Measurements from ENCODE around the gene MGRN1. TPM values are rescaled to one million over a fixed set of nuclear protein-coding genes. Genes with fewer than 3 reads are reported as not detected.

Gene MGRN1
- total RNA-seq, 3 donors from 2014 or later (not counting 1 experiment from before 2014, with no cell fraction given) = 102 to 106 (median 105) TPM

DNA sequence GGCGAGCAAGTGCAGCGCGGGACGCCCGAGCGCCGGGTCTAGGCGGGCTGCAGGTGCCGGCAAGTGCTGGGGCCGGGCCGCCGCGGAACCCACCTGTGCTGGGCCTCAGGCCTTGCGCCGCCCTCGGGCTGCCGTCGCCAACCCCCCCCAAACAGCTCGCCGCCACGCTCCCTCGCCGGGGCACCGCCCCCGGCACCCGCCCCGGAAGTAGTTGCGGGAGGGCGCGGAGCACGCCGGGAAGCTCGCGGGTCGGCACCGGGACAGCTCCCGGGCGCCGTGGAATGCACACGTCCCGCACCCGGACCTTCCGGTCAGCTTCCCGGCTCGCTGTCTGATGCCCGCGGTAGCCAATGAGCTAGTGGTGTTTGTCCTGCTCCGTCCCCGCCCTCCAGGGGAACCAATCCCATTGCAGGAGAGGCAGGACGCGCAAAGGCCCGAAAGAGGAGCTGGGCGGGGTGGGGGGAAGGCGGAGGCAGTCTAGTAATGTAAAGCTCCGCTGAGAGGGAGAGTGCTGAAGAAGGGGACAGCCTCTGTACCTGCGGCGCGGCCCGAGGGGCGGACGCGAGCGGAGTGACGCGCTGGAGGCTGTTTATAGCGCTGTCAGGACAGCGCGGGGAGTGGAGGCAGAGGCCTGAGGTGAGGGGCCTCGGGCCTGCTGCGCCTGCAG, 109.6 kb downstream of the MGRN1 start, which contains the start of the genes ANKS3 and DNAAF8:
Gene ANKS3, minus strand, starts transcription at position 209 of the 667 bp plus-strand sequence. CDS start 4,122 bp downstream, outside the sequence.
Gene DNAAF8, plus strand, starts transcription at position 475 of the 667 bp plus-strand sequence. CDS start 1,978 bp downstream, outside the sequence.
- under 1% methylated on average over 70 of the region's 70 CpGs for WGBS (ENCODE audit: insufficient coverage)
- Histone ChIP-seq H3K36me3 (ENCODE audit: control insufficient read depth, insufficient read depth, low read length) (peaks cover 6% of the 10 kb centered on the region), H3K9me3 (ENCODE audit: control insufficient read depth, insufficient read depth, low read length) (no peaks in the 10 kb centered on the region), H3K27ac (ENCODE audit: low read length) (peak within 1 kb of the TSS; percentile 73), H3K4me1 (ENCODE audit: control insufficient read depth, insufficient read depth, low read length) (peaks cover 18% of the 10 kb centered on the region), H3K27me3 (ENCODE audit: control insufficient read depth, insufficient read depth, low read length) (no peaks in the 10 kb centered on the region), H3K4me3 (ENCODE audit: low read length) (peak within 1 kb of the TSS; percentile 97)
- intact Hi-C loops (cut with micrococcal nuclease) = loop anchor here (1.0 to 2.0 kb wide), 3 partner anchors 35 to 69 kb away; partner anchors contain the start of genes NUDT16L1 and ROGDI
- H3K9me3 Mint-ChIP-seq = no peaks in the 10 kb centered on the region
- no peaks in the 10 kb centered on the region for H3K27me3 Mint-ChIP-seq (ENCODE audit: low read depth in 2 of 2)
- DNase-seq = peak; percentile 78 to 89
- H3K4me3 Mint-ChIP-seq = peak within 1 kb of the TSS; percentile 90
- peaks cover 12 to 24% of the 10 kb centered on the region in 2 donors for H3K4me1 Mint-ChIP-seq
- peak; percentile 74 to 87 (median 78) for ATAC-seq
- H3K36me3 Mint-ChIP-seq = no peaks in the 10 kb centered on the region
- H3K27ac Mint-ChIP-seq = peak within 1 kb of the TSS; percentile 87 to 91
- no peak for TF ChIP-seq CTCF (IDR thresholded peaks at IDR 0.05)

DNA sequence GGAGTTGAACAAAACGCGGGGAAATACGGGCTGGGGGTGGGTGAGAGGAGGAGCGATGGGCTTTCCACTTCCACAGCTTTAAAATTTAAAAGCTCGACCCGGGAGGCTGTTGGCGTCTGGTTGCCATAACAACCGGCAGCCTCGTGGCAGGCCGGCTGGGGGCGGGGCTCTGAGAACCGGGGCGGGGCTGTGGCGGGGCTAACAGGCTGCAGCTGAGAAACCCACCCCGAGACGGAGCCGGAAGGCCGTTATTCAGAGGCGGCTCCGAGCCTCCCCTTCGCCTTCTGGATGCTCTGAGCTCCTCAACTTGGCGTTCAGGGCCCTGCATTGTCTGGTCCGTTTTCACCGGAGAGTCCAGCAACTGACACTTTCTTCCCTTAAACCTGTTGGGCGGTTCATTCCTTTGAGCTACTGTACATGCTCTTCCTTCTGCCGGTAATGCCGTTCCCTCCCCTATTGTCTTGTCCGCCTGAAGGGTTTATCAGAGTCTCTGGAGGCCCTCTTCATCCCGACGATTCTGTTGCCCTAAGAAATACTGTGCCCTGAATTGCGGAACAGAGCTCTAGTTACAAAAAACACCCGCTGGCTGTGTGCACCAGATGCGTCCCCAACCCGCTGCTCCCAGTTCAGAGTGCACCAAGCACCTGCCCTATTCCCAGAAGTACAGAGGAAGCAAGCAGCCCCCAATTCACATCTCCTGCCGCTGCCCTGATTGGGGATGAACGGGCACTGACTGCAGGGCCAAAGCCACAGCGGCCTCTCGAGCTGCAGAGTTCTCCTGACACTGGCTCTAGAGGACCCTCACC, 110.3 kb downstream of the MGRN1 start:
- TF ChIP-seq CTCF (IDR thresholded peaks at IDR 0.05) = no peak
- peak overlapping the region; percentile 73 for H3K27ac ChIP-seq (ENCODE audit: low read length)
- DNase-seq = peak; percentile 92 to 95
- peak; percentile 82 to 91 (median 83) for ATAC-seq
- H3K4me1 ChIP-seq (ENCODE audit: control insufficient read depth, insufficient read depth, low read length) = peaks cover 18% of the 10 kb centered on the region
- H3K27me3 Mint-ChIP-seq (ENCODE audit: low read depth in 2 of 2) = no peaks in the 10 kb centered on the region
- intact Hi-C loops (cut with micrococcal nuclease) = loop anchor here (1.0 to 2.0 kb wide), 3 partner anchors 34 to 68 kb away; partner anchors contain the start of genes NUDT16L1 and ROGDI
- no peaks in the 10 kb centered on the region for H3K36me3 Mint-ChIP-seq
- no peaks in the 10 kb centered on the region for H3K36me3 ChIP-seq (ENCODE audit: control insufficient read depth, insufficient read depth, low read length)
- H3K4me3 Mint-ChIP-seq = peak overlapping the region; percentile 90
- no peaks in the 10 kb centered on the region for H3K27me3 ChIP-seq (ENCODE audit: control insufficient read depth, insufficient read depth, low read length)
- peak overlapping the region; percentile 87 to 91 for H3K27ac Mint-ChIP-seq
- H3K4me1 Mint-ChIP-seq = peaks cover 12 to 24% of the 10 kb centered on the region in 2 donors
- H3K9me3 Mint-ChIP-seq = no peaks in the 10 kb centered on the region
- no peaks in the 10 kb centered on the region for H3K9me3 ChIP-seq (ENCODE audit: control insufficient read depth, insufficient read depth, low read length)
- WGBS (ENCODE audit: insufficient coverage) = 11% methylated on average over 38 of the region's 38 CpGs
- H3K4me3 ChIP-seq (ENCODE audit: low read length) = peak overlapping the region; percentile 97

GRCh38 chr16:4736546-4736945, 111.9 kb downstream of the MGRN1 start:
- Histone ChIP-seq H3K9me3 (ENCODE audit: control insufficient read depth, insufficient read depth, low read length) (no peaks in the 10 kb centered on the region), H3K36me3 (ENCODE audit: control insufficient read depth, insufficient read depth, low read length) (no peaks in the 10 kb centered on the region), H3K4me3 (ENCODE audit: low read length) (no peak overlapping the region), H3K27ac (ENCODE audit: low read length) (no peak overlapping the region), H3K4me1 (ENCODE audit: control insufficient read depth, insufficient read depth, low read length) (peaks cover 18% of the 10 kb centered on the region), H3K27me3 (ENCODE audit: control insufficient read depth, insufficient read depth, low read length) (no peaks in the 10 kb centered on the region)
- Mint-ChIP-seq H3K9me3 (no peaks in the 10 kb centered on the region), H3K27me3 (ENCODE audit: low read depth in 2 of 2) (no peaks in the 10 kb centered on the region), H3K36me3 (no peaks in the 10 kb centered on the region), H3K27ac (no peak overlapping the region), H3K4me1 (peaks cover 12 to 24% of the 10 kb centered on the region in 2 donors), H3K4me3 (peak overlapping the region; percentile 31)
- ATAC-seq (no peak), DNase-seq (no peak)
- no peak for TF ChIP-seq CTCF (IDR thresholded peaks at IDR 0.05)
- WGBS (ENCODE audit: insufficient coverage) = 96% methylated on average over 4 of the region's 4 CpGs
- intact Hi-C loops (cut with micrococcal nuclease) = no loop called here
